ENCODE measurements around the gene C14orf119. TPM values are rescaled to one million over a fixed set of nuclear protein-coding genes. Genes with fewer than 3 reads are reported as not detected.
A peak's percentile ranks its signal among the peaks of the same experiment; 100 is the strongest.

Gene C14orf119
- total and polyA plus RNA-seq, 9 of the 15 experiments (the other 6 are each of a cell fraction or from before 2014, with no cell fraction given) = 36.7 to 251 (median 51.8) TPM

- no peak for TF ChIP-seq RBM25 (IDR thresholded peaks at IDR 0.05; ENCODE audit: low read depth, low read length, severe bottlenecking)
- no peak for TF ChIP-seq CLOCK (CRISPR knock-in tag; IDR thresholded peaks at IDR 0.05; ENCODE audit: borderline replicate concordance)
- 0 out of 2 replicates have a peak, but pooled peaks have one; percentile 56 for TF ChIP-seq FOXO4 (CRISPR knock-in tag; IDR thresholded peaks at IDR 0.05)
- TF ChIP-seq RBBP5 (IDR thresholded peaks at IDR 0.05; ENCODE audit: borderline replicate concordance, insufficient read depth, low read length, poor library complexity, severe bottlenecking) = peak; percentile 55
- no peak for TF ChIP-seq HOXB6 (CRISPR knock-in tag; IDR thresholded peaks at IDR 0.05; ENCODE audit: borderline replicate concordance)
- TF ChIP-seq HNRNPL (IDR thresholded peaks at IDR 0.05; ENCODE audit: low read depth, low read length) = no peak
- TF ChIP-seq NELFE (IDR thresholded peaks at IDR 0.05; ENCODE audit: insufficient read depth, insufficient read length) = no peak
- TF ChIP-seq GATA2 (CRISPR knock-in tag; IDR thresholded peaks at IDR 0.05) = no peak
- peak; percentile 93 for TF ChIP-seq POLR2H (tag; IDR thresholded peaks at IDR 0.05; ENCODE audit: low read depth)
- TF ChIP-seq YY1 (IDR thresholded peaks at IDR 0.05; ENCODE audit: borderline replicate concordance in 1 of 3, control insufficient read depth in 1 of 3, extremely low read depth in 1 of 3, insufficient read depth in 3 of 3, insufficient read length in 1 of 3, insufficient replicate concordance in 2 of 3, low read depth in 1 of 3, low read length in 2 of 3) = peak in 1 of 3 experiments; percentile 58
- TF ChIP-seq MECOM (CRISPR knock-in tag; IDR thresholded peaks at IDR 0.05) = no peak
- TF ChIP-seq U2AF2 (optimal IDR thresholded peaks at IDR 0.05; ENCODE audit: low read depth, low read length) = no peak
- no peak for TF ChIP-seq EWSR1 (IDR thresholded peaks at IDR 0.05; ENCODE audit: borderline replicate concordance, low read depth, partially characterized antibody)
- 0 out of 2 replicates have a peak, but pooled peaks have one; percentile 5 for TF ChIP-seq RAD51 (IDR thresholded peaks at IDR 0.05; ENCODE audit: borderline replicate concordance, low read depth)
- TF ChIP-seq GTF2B (IDR thresholded peaks at IDR 0.05; ENCODE audit: extremely low read depth, insufficient read length) = no peak
- TF ChIP-seq MCM7 (IDR thresholded peaks at IDR 0.05) = no peak
- no peak for TF ChIP-seq HLTF (IDR thresholded peaks at IDR 0.05)
- peak; percentile 66; the same call in 1 of the 2 replicates for TF ChIP-seq ETS1 (conservative IDR thresholded peaks at IDR 0.05; ENCODE audit: control insufficient read depth, low read depth, low read length)
Observed at GRCh38 chr14:23095196-23096108, at the start of gene C14orf119 (continued).

Measured in K562 (cell line).